ENCODE measurements around the gene IL17RB. TPM values are rescaled to one million over a fixed set of nuclear protein-coding genes. Genes with fewer than 3 reads are reported as not detected.

IL17RB gene
- polyA plus RNA-seq, 3 donors: 0.13 TPM; not detected in 2

DNA sequence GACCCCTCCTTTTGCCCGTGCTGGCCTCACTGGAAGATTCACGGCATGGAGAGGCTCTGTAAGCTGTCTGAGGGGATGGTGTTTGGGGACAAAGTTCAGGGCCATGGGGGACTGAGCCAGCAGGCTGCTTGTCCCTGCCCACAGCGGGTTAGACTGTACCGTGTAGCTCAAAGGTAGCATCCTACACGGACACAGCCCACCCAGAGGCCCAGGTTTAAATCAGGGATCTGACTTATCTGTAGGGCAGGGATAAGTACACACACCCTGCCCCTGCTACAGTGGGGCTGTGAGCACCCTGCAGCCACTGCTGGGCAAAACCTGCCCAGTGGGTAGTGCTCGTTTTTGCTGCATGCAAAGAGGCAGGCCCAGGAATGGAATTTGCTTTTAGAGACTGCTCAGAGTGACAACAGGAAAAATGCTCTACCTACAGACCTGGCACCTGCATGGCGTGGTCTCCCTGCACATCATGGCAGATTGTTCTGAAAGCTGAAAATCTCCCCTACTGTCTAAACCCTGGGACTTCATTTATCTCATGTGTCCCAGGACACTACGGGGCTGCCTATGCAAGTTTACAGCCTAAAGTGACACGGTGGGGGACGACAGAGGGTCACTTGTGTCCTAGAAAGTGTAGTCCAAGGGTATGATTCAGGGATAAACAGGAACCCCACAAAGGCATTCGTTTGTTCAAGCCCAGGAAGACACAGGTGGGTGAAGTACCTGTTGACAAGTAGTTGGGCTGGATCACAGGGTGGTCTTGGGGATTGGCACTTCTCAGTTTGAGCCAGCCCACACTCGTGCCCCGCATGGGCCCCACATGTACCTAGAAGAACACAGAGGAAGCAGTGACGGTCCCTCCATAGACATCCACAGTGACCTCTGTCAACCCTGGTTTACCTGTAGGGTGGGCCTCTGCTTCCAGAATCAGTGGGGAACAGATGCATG, 27.9 kb upstream of the IL17RB start:
- intact Hi-C loops (cut with micrococcal nuclease): no loop called here

DNA sequence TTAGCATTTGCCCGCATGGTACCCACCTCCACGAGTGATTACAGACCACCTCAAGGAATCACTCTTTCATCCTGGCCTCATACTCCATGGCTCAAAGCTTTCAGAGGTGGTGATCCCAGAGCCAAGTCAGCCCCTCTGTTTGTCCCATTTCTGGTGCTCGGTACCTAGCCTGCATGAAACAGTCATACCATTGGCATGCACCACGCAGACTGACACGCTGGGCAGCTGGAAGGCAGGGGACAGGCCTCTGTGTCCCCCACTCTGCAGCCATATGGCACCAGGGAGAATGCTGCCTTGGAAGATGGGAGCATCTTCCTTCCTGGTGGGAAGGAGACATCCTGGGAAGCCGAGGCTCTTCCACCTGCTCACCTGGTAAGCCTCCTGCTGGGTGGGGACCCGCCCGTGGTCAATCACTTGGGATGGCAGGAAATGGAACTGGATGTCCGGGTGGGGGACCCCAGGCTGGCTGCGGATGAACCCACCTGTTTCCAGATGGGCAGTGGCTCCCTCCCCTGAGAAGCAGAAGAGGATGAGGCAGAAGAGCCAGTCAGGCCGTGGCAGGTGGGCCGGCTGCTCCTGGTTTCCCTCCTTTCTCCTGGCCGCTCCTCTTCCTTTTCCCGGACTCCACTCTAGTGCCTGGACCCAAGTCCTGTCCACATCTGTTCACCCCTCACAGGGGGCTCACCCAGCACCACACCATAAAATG, 27.1 kb upstream of the IL17RB start:
- H3K27me3 Mint-ChIP-seq (ENCODE audit: low read depth in 3 of 3): peaks cover 6 to 25% (median 20%) of the 10 kb centered on the region in 3 donors
- H3K36me3 ChIP-seq (replicated peaks in 1 of 2; ENCODE audit: control insufficient read depth in 1 of 2, insufficient read depth in 2 of 2, low read length in 2 of 2): no peaks in the 10 kb centered on the region
- WGBS (ENCODE audit: insufficient coverage): 94% methylated on average over 14 of the region's 14 CpGs

More for the DNA sequence above, 27.9 kb upstream of the IL17RB start:
- no peak overlapping the region for H2AFZ ChIP-seq (ENCODE audit: insufficient read depth, low read depth, low read length, poor library complexity, severe bottlenecking)
- no peaks in the 10 kb centered on the region for H3K79me2 ChIP-seq (ENCODE audit: insufficient read depth, low read length)
- no peak overlapping the region for H3K9ac ChIP-seq (ENCODE audit: insufficient read depth, low read length, poor library complexity, severe bottlenecking)
- peaks cover 0 to 8% of the 10 kb centered on the region in 2 donors for H3K27me3 ChIP-seq (ENCODE audit: control insufficient read depth in 2 of 2, insufficient read depth in 2 of 2, low read length in 2 of 2)
- H3K36me3 Mint-ChIP-seq: no peaks in the 10 kb centered on the region
- H3K4me1 Mint-ChIP-seq: no peaks in the 10 kb centered on the region
- H3K4me1 ChIP-seq (ENCODE audit: control insufficient read depth in 1 of 2, insufficient read depth in 2 of 2, low read length in 2 of 2): no peaks in the 10 kb centered on the region
- no peak for DNase-seq
- peaks cover 6 to 27% (median 16%) of the 10 kb centered on the region in 3 donors for H3K27me3 Mint-ChIP-seq (ENCODE audit: low read depth in 3 of 3)
- no peaks in the 10 kb centered on the region for H3K36me3 ChIP-seq (replicated peaks in 1 of 2; ENCODE audit: control insufficient read depth in 1 of 2, insufficient read depth in 2 of 2, low read length in 2 of 2)
- WGBS (ENCODE audit: insufficient coverage): 81% methylated on average over 13 of the region's 14 CpGs
- no peaks in the 10 kb centered on the region for H4K20me1 ChIP-seq (ENCODE audit: insufficient read depth, low read length)
- H3K9me3 Mint-ChIP-seq: peaks cover 0 to 1% (median 0%) of the 10 kb centered on the region in 7 donors
- no peak overlapping the region for H3K4me3 Mint-ChIP-seq
- no peak overlapping the region for H3K27ac ChIP-seq (ENCODE audit: low read depth in 1 of 2, low read length in 2 of 2)
- TF ChIP-seq, protein P1, sequence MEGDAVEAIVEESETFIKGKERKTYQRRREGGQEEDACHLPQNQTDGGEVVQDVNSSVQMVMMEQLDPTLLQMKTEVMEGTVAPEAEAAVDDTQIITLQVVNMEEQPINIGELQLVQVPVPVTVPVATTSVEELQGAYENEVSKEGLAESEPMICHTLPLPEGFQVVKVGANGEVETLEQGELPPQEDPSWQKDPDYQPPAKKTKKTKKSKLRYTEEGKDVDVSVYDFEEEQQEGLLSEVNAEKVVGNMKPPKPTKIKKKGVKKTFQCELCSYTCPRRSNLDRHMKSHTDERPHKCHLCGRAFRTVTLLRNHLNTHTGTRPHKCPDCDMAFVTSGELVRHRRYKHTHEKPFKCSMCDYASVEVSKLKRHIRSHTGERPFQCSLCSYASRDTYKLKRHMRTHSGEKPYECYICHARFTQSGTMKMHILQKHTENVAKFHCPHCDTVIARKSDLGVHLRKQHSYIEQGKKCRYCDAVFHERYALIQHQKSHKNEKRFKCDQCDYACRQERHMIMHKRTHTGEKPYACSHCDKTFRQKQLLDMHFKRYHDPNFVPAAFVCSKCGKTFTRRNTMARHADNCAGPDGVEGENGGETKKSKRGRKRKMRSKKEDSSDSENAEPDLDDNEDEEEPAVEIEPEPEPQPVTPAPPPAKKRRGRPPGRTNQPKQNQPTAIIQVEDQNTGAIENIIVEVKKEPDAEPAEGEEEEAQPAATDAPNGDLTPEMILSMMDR (IDR thresholded peaks at IDR 0.05): no peak
- H3K9me3 ChIP-seq (replicated peaks in 1 of 2; ENCODE audit: control insufficient read depth in 1 of 2, insufficient read depth in 1 of 2, low read length in 2 of 2): no peaks in the 10 kb centered on the region
- H3K4me3 ChIP-seq (replicated peaks in 1 of 3; ENCODE audit: low read depth in 2 of 3, low read length in 3 of 3): no peak overlapping the region
- peak overlapping the region in 1 of 7 donors; percentile 7 for H3K27ac Mint-ChIP-seq
- H3K4me2 ChIP-seq (replicated peaks; ENCODE audit: extremely low read depth, low read length, poor library complexity, severe bottlenecking): no peak overlapping the region

More for the DNA sequence above, 27.1 kb upstream of the IL17RB start:
- Mint-ChIP-seq H3K4me1 (no peaks in the 10 kb centered on the region), H3K4me3 (no peak overlapping the region), H3K9me3 (peaks cover 0 to 2% (median 0%) of the 10 kb centered on the region in 7 donors), H3K27ac (no peak overlapping the region), H3K36me3 (no peaks in the 10 kb centered on the region)
- H3K27ac ChIP-seq (ENCODE audit: low read depth in 1 of 2, low read length in 2 of 2): no peak overlapping the region
- no peaks in the 10 kb centered on the region for H3K4me1 ChIP-seq (ENCODE audit: control insufficient read depth in 1 of 2, insufficient read depth in 2 of 2, low read length in 2 of 2)
- intact Hi-C loops (cut with micrococcal nuclease): no loop called here
- no peaks in the 10 kb centered on the region for H3K9me3 ChIP-seq (replicated peaks in 1 of 2; ENCODE audit: control insufficient read depth in 1 of 2, insufficient read depth in 1 of 2, low read length in 2 of 2)
- no peaks in the 10 kb centered on the region for H4K20me1 ChIP-seq (ENCODE audit: insufficient read depth, low read length)
- TF ChIP-seq, protein P1 (IDR thresholded peaks at IDR 0.05): no peak
- H3K4me3 ChIP-seq (replicated peaks in 1 of 3; ENCODE audit: low read depth in 2 of 3, low read length in 3 of 3): no peak overlapping the region
- no peak for DNase-seq
- no peak overlapping the region for H3K9ac ChIP-seq (ENCODE audit: insufficient read depth, low read length, poor library complexity, severe bottlenecking)
- no peak overlapping the region for H3K4me2 ChIP-seq (replicated peaks; ENCODE audit: extremely low read depth, low read length, poor library complexity, severe bottlenecking)
- H2AFZ ChIP-seq (ENCODE audit: insufficient read depth, low read depth, low read length, poor library complexity, severe bottlenecking): no peak overlapping the region
- H3K79me2 ChIP-seq (ENCODE audit: insufficient read depth, low read length): no peaks in the 10 kb centered on the region
- H3K27me3 ChIP-seq (ENCODE audit: control insufficient read depth in 2 of 2, insufficient read depth in 2 of 2, low read length in 2 of 2): peaks cover 0 to 8% of the 10 kb centered on the region in 2 donors
